ENCODE results near the gene GJB4.

- no peak for TF ChIP-seq EZH2 (IDR thresholded peaks at IDR 0.05)
- TF ChIP-seq POLR2AphosphoS5 (IDR thresholded peaks at IDR 0.05; ENCODE audit: borderline replicate concordance, low read depth, low read length), result no peak
- TF ChIP-seq FOXP2 (optimal IDR thresholded peaks at IDR 0.05; ENCODE audit: control extremely low read depth, extremely low read length, insufficient read depth), result no peak
Observed at GRCh38 chr1:34753163-34753562, 6.4 kb upstream of the GJB4 start.
